Endothelial cell of umbilical vein (primary cell): Measurements from ENCODE around the gene FSTL4. TPM values are rescaled to one million over a fixed set of nuclear protein-coding genes. Genes with fewer than 3 reads are reported as not detected.

Experiments
- BruUV-seq: library from RNA; stranded (reverse); fragments of 400-500 nt; replicated peaks from 2 replicates; lab custom pipeline; 2021; lab: Mats Ljungman, UMichigan
- CTCF ChIA-PET: fragments of 300-600, 350-600 bp; sonication (Branson Sonifier 250); formaldehyde crosslinking; loops from one replicate; lab custom pipeline; 2021; ENCODE audit warnings: antibody characterized with exemption, inconsistent platforms; lab: Charles Lee
- POLR2A ChIA-PET: fragments of 300-600, 350-600 bp; sonication (Branson Sonifier 250); formaldehyde crosslinking; loops from one replicate; lab custom pipeline; 2021; ENCODE audit warnings: antibody characterized with exemption, inconsistent platforms; lab: Charles Lee
- DNase-seq: peaks from one replicate; pipeline ENCODE4 v3.0.0-alpha.2; 2011; ENCODE audit warnings: low read depth, low spot score
- FAIRE-seq: peaks from 2 replicates; lab custom pipeline; 2011; peaks lifted over from hg19 to GRCh38; lab: Jason Lieb, UNC
- H2AFZ ChIP-seq: 2 replicates; pipeline ENCODE4 v1.6.0; 2012; ENCODE audit warnings: low read depth, low read length, control low read depth, inconsistent platforms
- H3K27ac ChIP-seq: 2 replicates; pipeline ENCODE4 v1.5.1; 2011; ENCODE audit warnings: low read depth, mild to moderate bottlenecking, control low read depth, low read length, moderate library complexity; ENCODE audit not compliant: insufficient read depth
- H3K27me3 ChIP-seq, 2 experiments: 2 replicates each; pipeline versions ENCODE4 v1.6.0 to v1.6.1; 2011; ENCODE audit warnings: low read length in 2 of 2, mixed read lengths in 1 of 2; ENCODE audit not compliant: control insufficient read depth in 2 of 2, insufficient read depth in 2 of 2
- H3K36me3 ChIP-seq, 2 experiments: 2 replicates in 1 of 2; 3 replicates in 1 of 2; pipeline ENCODE4 v1.5.1; 2011; ENCODE audit warnings: low read length in 2 of 2, mild to moderate bottlenecking in 1 of 2, moderate library complexity in 1 of 2; ENCODE audit not compliant: control insufficient read depth in 2 of 2, insufficient read depth in 2 of 2; ENCODE audit errors: extremely low read depth in 1 of 2
- H3K4me1 ChIP-seq: 3 replicates; pipeline ENCODE4 v1.5.1; 2011; ENCODE audit warnings: mild to moderate bottlenecking, low read length; ENCODE audit not compliant: control insufficient read depth, insufficient read depth; ENCODE audit errors: extremely low read depth
- H3K4me2 ChIP-seq: 2 replicates; pipeline ENCODE4 v1.6.1; 2011; ENCODE audit warnings: low read length, control low read depth, mixed read lengths; ENCODE audit not compliant: insufficient read depth
- H3K4me3 ChIP-seq, 3 experiments: fragments of 200-600 bp in 1 of 3; sonication (generic), shearing (Covaris generic) in 1 of 3; replicated peaks in 1 of 3; 2 replicates each; pipeline ENCODE4 v1.5.1; 2011 to 2016; ENCODE audit warnings: control low read depth in 3 of 3, low read length in 3 of 3, mild to moderate bottlenecking in 2 of 3, inconsistent platforms in 1 of 3, low read depth in 1 of 3, moderate library complexity in 1 of 3; ENCODE audit not compliant: insufficient read depth in 1 of 3
- H3K79me2 ChIP-seq: 2 replicates; pipeline ENCODE4 v1.6.0; 2012; ENCODE audit warnings: low read length, inconsistent platforms; ENCODE audit not compliant: control insufficient read depth, insufficient read depth
- H3K9ac ChIP-seq: replicated peaks from 2 replicates; pipeline ENCODE3; 2011; ENCODE audit warnings: low read length, control low read depth; ENCODE audit not compliant: insufficient read depth; ENCODE audit errors: extremely low read depth
- H3K9me1 ChIP-seq: replicated peaks from 3 replicates; pipeline ENCODE4 v1.6.0; 2011; ENCODE audit warnings: mild to moderate bottlenecking, low read length; ENCODE audit not compliant: control insufficient read depth, insufficient read depth; ENCODE audit errors: extremely low read depth
- H3K9me3 ChIP-seq: replicated peaks from 2 replicates; pipeline ENCODE4 v1.5.1; 2012; ENCODE audit warnings: low read length, inconsistent platforms; ENCODE audit not compliant: control insufficient read depth, insufficient read depth
- H4K20me1 ChIP-seq: replicated peaks from 2 replicates; pipeline ENCODE3; 2011; ENCODE audit warnings: mild to moderate bottlenecking, low read length; ENCODE audit not compliant: control insufficient read depth, insufficient read depth; ENCODE audit errors: extremely low read depth
- FOS ChIP-seq: IDR thresholded peaks from 2 replicates; pipeline ENCODE4 v1.6.1; 2011; ENCODE audit warnings: mild to moderate bottlenecking, low read length, moderate library complexity, borderline replicate concordance; ENCODE audit not compliant: insufficient read depth
- GATA2 ChIP-seq: IDR thresholded peaks from 2 replicates; pipeline ENCODE4 v1.7.0; 2011; ENCODE audit warnings: low read depth, mild to moderate bottlenecking, moderate library complexity, mixed read lengths, low read length; ENCODE audit not compliant: insufficient read length, insufficient read depth
- POLR2A ChIP-seq: IDR thresholded peaks from 2 replicates; pipeline ENCODE4 v1.6.1; 2012; ENCODE audit warnings: low read depth, mild to moderate bottlenecking, control low read depth, low read length
- POLR2AphosphoS5 ChIP-seq: IDR thresholded peaks from 2 replicates; pipeline ENCODE4 v1.6.1; 2012; ENCODE audit warnings: low read depth, mild to moderate bottlenecking, control low read depth, low read length, moderate library complexity; ENCODE audit not compliant: insufficient read depth
- dilution Hi-C: fragments of 300-500 bp; cut with MboI; formaldehyde crosslinking; loops from one replicate; pipeline ENCODE4 v1.15.0; 2019; ENCODE audit warnings: low sequenced_read_pairs; ENCODE audit not compliant: extremely low pct_ligation_motif_present
- intact Hi-C: fragments of 100-400 bp; cut with micrococcal nuclease; formaldehyde crosslinking; loops from one replicate; pipeline ENCODE4 v1.10.0; 2022
- polyA plus RNA-seq, 4 experiments: library from polyadenylated mRNA; depleted of rRNA in 3 of 4; stranded (reverse) in 3 of 4; unstranded in 1 of 4; fragments of >200 nt; gene quantifications; 2 replicates each; pipeline versions ENCODE4 v1.2.1 to v1.2.3, GENCODE V29; 2011 to 2012; ENCODE audit warnings: missing spikeins in 1 of 4
- total RNA-seq: library from RNA; stranded (reverse); gene quantifications from 2 replicates; pipeline ENCODE4 v1.2.3, GENCODE V29; 2021
- TF ChIP-seq, protein P1 (sequence below): IDR thresholded peaks from 2 replicates; pipeline ENCODE4 v1.6.1; 2011; ENCODE audit not compliant: insufficient read depth, insufficient read length

The FSTL4 gene
- total and polyA plus RNA-seq, 2 donors (not counting 3 experiments of a cell fraction or from before 2014, with no cell fraction given) = 0.18 TPM; not detected in 1

GRCh38 chr5:133332439-133333024 lies 279.8 kb downstream of the FSTL4 start:
- no peak overlapping the region for H3K4me2 ChIP-seq
- no peak overlapping the region for H3K9ac ChIP-seq
- dilution Hi-C loops = no loop called here
- BruUV-seq = no TSS peak
- ChIA-PET POLR2A (no interaction called here), CTCF (no interaction called here)
- TF ChIP-seq GATA2 (no peak), POLR2A (no peak), POLR2AphosphoS5 (no peak), FOS (no peak)
- TF ChIP-seq, protein P1, sequence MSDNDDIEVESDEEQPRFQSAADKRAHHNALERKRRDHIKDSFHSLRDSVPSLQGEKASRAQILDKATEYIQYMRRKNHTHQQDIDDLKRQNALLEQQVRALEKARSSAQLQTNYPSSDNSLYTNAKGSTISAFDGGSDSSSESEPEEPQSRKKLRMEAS = no peak
- H3K27me3 ChIP-seq = peaks cover 0 to 2% of the 10 kb centered on the region in 2 experiments
- no peaks in the 10 kb centered on the region for H3K79me2 ChIP-seq
- intact Hi-C loops = no loop called here
- no peaks in the 10 kb centered on the region for H3K36me3 ChIP-seq
- no peak overlapping the region for H3K4me3 ChIP-seq
- H4K20me1 ChIP-seq = no peaks in the 10 kb centered on the region
- no peaks in the 10 kb centered on the region for H3K4me1 ChIP-seq
- no peak for DNase-seq
- no peak overlapping the region for H2AFZ ChIP-seq
- H3K27ac ChIP-seq = no peak overlapping the region
- no peaks in the 10 kb centered on the region for H3K9me3 ChIP-seq
- H3K9me1 ChIP-seq = no peaks in the 10 kb centered on the region
- no peak for FAIRE-seq

GRCh38 chr5:133331941-133332340 lies 280.4 kb downstream of the FSTL4 start:
- no peaks in the 10 kb centered on the region for H4K20me1 ChIP-seq
- CTCF ChIA-PET = interaction anchor here (1.0 kb wide), 1 partner anchor 54 kb away, joined by 3 read pairs; no protein-coding TSS in a partner anchor
- TF ChIP-seq, protein P1 = no peak

More at GRCh38 chr5:133331941-133332340, 280.4 kb downstream of the FSTL4 start:
- Histone ChIP-seq H3K9me1 (no peaks in the 10 kb centered on the region), H3K27ac (no peak overlapping the region), H2AFZ (no peak overlapping the region), H3K9ac (no peak overlapping the region), H3K27me3 (peaks cover 0 to 2% of the 10 kb centered on the region in 2 experiments), H3K4me3 (no peak overlapping the region), H3K79me2 (no peaks in the 10 kb centered on the region), H3K9me3 (no peaks in the 10 kb centered on the region), H3K36me3 (no peaks in the 10 kb centered on the region), H3K4me2 (no peak overlapping the region), H3K4me1 (no peaks in the 10 kb centered on the region)
- no TSS peak for BruUV-seq
- no peak for DNase-seq
- dilution Hi-C loops = no loop called here
- intact Hi-C loops = no loop called here
- POLR2A ChIA-PET = no interaction called here
- no peak for FAIRE-seq
